Measurements from ENCODE around the gene USF2.

GRCh38 chr19:35322014-35322413 is 53.3 kb downstream of the USF2 start:
- TF ChIP-seq CTCF (IDR thresholded peaks at IDR 0.05) = no peak
- TF ChIP-seq ZFX (IDR thresholded peaks at IDR 0.05; ENCODE audit: borderline replicate concordance) = no peak

Measured in 22Rv1 (cell line).